Loucy (cell line): ENCODE results near the gene CCBE1.

Source experiments
- CTCF ChIP-seq: fragments of 200-600 bp; sonication (generic); conservative IDR thresholded peaks from 2 replicates; pipeline ENCODE4 v1.5.1; 2014; ENCODE audit warnings: mild to moderate bottlenecking, antibody characterized with exemption, low read length
- EZH2phosphoT487 ChIP-seq: fragments of 200-600 bp; IDR thresholded peaks from 2 replicates; pipeline ENCODE4 v1.6.1; 2018; ENCODE audit warnings: antibody characterized with exemption, mild to moderate bottlenecking, moderate library complexity, borderline replicate concordance

DNA sequence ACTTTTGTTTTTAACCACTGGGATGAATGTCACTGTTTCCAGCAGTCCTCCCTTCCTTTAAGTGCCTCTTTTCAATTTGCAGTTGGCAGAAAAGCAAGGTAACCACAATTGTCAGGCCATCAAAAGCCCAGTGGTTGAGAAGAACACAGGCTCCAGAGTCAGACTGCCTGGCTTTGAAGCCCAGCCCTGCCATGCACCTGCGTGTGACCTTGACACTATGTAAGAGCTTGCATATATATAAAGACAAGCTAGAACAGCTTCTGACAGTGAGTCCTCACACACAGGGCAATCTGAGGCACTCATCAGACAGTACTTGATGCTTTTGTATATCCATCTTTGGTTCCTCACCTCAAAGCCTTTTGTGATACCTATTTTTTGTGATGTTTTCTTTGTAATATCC, 11.0 kb downstream of the CCBE1 start:
- TF ChIP-seq CTCF, result no peak
- no peak for TF ChIP-seq EZH2phosphoT487
